Neuron (in vitro differentiated cells): ENCODE results near the gene BHLHA9.

ENCODE experiments used
- H2AFZ ChIP-seq: one replicate; pipeline ENCODE4 v1.6.1; 2013; ENCODE audit warnings: low read depth, mild to moderate bottlenecking, inconsistent platforms, low read length, moderate library complexity
- H3K27me3 ChIP-seq: one replicate; pipeline ENCODE4 v1.6.1; 2013; ENCODE audit warnings: low read length; ENCODE audit not compliant: insufficient read depth
- H3K36me3 ChIP-seq: one replicate; pipeline ENCODE4 v1.6.1; 2013; ENCODE audit warnings: low read length; ENCODE audit not compliant: insufficient read depth
- H3K4me1 ChIP-seq: one replicate; pipeline ENCODE4 v1.6.1; 2013; ENCODE audit warnings: low read length; ENCODE audit not compliant: insufficient read depth
- H3K4me3 ChIP-seq: 2 replicates; pipeline ENCODE4 v1.5.1; 2013; ENCODE audit warnings: mild to moderate bottlenecking, low read length, moderate library complexity
- H3K9me3 ChIP-seq: one replicate; pipeline ENCODE4 v1.6.1; 2013; ENCODE audit warnings: low read length

Gene BHLHA9

GRCh38 chr17:1270210-1271029 lies at the start of gene BHLHA9:
TSS of gene BHLHA9 (plus strand) at chr17:1270444. CDS start at chr17:1270564, 120 bp downstream.
- Histone ChIP-seq H2AFZ (no peak within 1 kb of the TSS), H3K27me3 (peaks cover 15% of the 10 kb centered on the region), H3K9me3 (no peaks in the 10 kb centered on the region), H3K4me3 (no peak within 1 kb of the TSS), H3K36me3 (no peaks in the 10 kb centered on the region), H3K4me1 (peaks cover 11% of the 10 kb centered on the region)

DNA sequence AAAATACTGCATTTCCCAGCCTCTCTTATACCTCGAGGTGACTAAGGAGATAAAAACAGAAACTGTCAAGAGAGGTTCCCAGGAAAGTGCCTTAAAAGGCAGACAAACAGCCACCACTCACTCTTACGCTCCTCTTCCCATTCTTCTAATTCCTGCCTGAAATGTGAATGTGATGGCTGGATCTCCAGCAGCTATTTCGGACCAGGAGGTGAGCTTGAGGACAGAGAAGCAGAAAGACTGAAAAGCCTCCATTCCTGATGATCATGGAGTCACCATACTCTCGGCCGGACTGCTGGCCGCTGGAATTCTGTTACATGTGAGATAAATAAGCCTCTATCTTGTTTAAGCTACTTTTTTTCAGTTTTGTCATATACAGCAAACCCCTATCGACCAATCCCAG lies 49.0 kb upstream of the BHLHA9 start:
- Histone ChIP-seq H3K4me1 (peaks cover 9% of the 10 kb centered on the region), H2AFZ (no peak overlapping the region), H3K9me3 (no peaks in the 10 kb centered on the region), H3K36me3 (no peaks in the 10 kb centered on the region), H3K27me3 (peaks cover 6% of the 10 kb centered on the region), H3K4me3 (no peak overlapping the region)

GRCh38 chr17:1222321-1222720 lies 47.9 kb upstream of the BHLHA9 start:
- Histone ChIP-seq H2AFZ (no peak overlapping the region), H3K27me3 (peaks cover 17% of the 10 kb centered on the region)

GRCh38 chr17:1223662-1224061 lies 46.6 kb upstream of the BHLHA9 start:
- Histone ChIP-seq H3K27me3 (peaks cover 28% of the 10 kb centered on the region), H3K9me3 (peaks cover 3% of the 10 kb centered on the region), H2AFZ (no peak overlapping the region), H3K36me3 (no peaks in the 10 kb centered on the region), H3K4me3 (no peak overlapping the region), H3K4me1 (peaks cover 3% of the 10 kb centered on the region)

More at GRCh38 chr17:1222321-1222720, 47.9 kb upstream of the BHLHA9 start:
- Histone ChIP-seq H3K36me3 (no peaks in the 10 kb centered on the region), H3K4me1 (no peaks in the 10 kb centered on the region), H3K9me3 (no peaks in the 10 kb centered on the region), H3K4me3 (no peak overlapping the region)

- H2AFZ ChIP-seq = no peak overlapping the region
- H3K4me3 ChIP-seq = no peak overlapping the region
- H3K4me1 ChIP-seq = peaks cover 3% of the 10 kb centered on the region
- H3K27me3 ChIP-seq = peaks cover 33% of the 10 kb centered on the region
- peaks cover 3% of the 10 kb centered on the region for H3K9me3 ChIP-seq
- no peaks in the 10 kb centered on the region for H3K36me3 ChIP-seq
These were observed 45.9 kb upstream of the BHLHA9 start for GRCh38 chr17:1224330-1224729.

- Histone ChIP-seq H3K9me3 (peaks cover 4% of the 10 kb centered on the region), H2AFZ (no peak overlapping the region), H3K4me1 (peaks cover 3% of the 10 kb centered on the region), H3K36me3 (no peaks in the 10 kb centered on the region), H3K27me3 (peaks cover 45% of the 10 kb centered on the region), H3K4me3 (no peak overlapping the region)
These were observed 43.9 kb upstream of the BHLHA9 start for GRCh38 chr17:1226308-1226707.

DNA sequence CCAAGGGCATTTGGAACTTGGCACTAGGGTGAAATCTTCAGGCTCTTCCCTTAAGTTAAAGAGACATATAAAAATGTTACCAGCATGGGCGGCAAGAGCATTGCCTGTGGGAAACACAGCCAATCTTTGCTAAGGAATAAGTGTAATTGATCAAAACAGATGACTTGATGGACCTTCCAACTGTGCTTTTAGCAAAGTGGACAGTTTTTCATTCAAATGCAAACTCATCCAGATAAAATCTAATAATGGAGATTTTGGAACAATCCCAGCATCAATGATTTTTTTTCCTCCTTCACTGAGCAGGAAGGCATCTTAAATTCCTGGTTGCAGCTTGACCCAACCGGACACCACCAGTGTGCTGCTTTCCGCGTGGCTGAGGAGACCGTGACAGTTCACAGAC lies 42.9 kb upstream of the BHLHA9 start:
- peaks cover 55% of the 10 kb centered on the region for H3K27me3 ChIP-seq
- no peak overlapping the region for H2AFZ ChIP-seq
- no peaks in the 10 kb centered on the region for H3K36me3 ChIP-seq
- peaks cover 3% of the 10 kb centered on the region for H3K4me1 ChIP-seq
- peaks cover 6% of the 10 kb centered on the region for H3K9me3 ChIP-seq
- no peak overlapping the region for H3K4me3 ChIP-seq

DNA sequence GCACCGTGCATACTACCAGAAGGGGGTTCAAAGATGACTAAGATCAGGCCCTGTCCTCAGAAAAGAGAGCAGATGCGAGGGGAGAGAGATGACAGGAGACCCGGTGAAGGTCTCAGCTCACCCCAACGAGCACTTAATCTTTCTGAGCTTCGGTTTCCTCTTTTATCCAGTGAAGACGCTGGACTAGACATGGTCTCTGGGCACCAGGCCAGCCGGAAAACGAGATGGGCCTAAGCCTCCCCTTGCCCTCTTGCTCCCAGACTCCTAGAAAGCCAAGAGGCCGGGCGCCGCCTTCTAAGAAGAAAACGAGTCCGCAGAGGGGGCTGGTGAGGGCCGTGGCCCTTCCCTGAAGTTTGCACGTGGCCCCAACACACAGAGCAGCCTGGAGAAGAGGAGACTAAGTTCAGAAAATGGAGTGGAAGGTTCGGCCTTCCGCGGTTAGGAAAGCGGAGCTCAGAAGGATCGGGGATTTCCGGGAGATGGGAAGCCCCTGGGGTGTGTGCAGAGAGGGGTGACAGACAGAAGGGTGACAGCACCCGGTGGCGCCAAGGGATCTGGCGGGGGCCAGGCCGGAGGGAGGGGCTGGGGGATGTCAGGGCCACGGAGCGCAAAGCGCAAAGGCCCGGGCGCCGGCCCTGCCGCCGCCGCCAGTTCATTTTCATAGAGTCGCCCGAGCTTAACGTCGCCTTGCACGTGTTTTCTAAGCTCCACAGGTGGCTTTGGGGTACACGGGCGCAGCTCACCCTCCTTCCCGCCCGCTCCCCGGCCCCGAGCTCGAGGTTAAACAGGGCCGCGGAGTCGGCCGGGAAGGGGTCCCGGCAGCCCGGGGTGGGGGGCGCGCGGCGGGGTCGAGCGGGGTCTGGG lies 42.1 kb upstream of the BHLHA9 start:
- H3K4me1 ChIP-seq = peaks cover 3% of the 10 kb centered on the region
- H3K4me3 ChIP-seq = no peak overlapping the region
- no peak overlapping the region for H2AFZ ChIP-seq
- H3K36me3 ChIP-seq = no peaks in the 10 kb centered on the region
- H3K9me3 ChIP-seq = peaks cover 6% of the 10 kb centered on the region
- H3K27me3 ChIP-seq = peaks cover 60% of the 10 kb centered on the region

GRCh38 chr17:1228781-1229348 lies 41.4 kb upstream of the BHLHA9 start:
- H3K4me1 ChIP-seq = peaks cover 3% of the 10 kb centered on the region
- peaks cover 56% of the 10 kb centered on the region for H3K27me3 ChIP-seq
- no peak overlapping the region for H3K4me3 ChIP-seq
- H2AFZ ChIP-seq = peak overlapping the region; percentile 98
- H3K9me3 ChIP-seq = peaks cover 6% of the 10 kb centered on the region
- no peaks in the 10 kb centered on the region for H3K36me3 ChIP-seq

- H3K4me3 ChIP-seq = peak overlapping the region; percentile 29
- H3K36me3 ChIP-seq = no peaks in the 10 kb centered on the region
- H3K27me3 ChIP-seq = peaks cover 56% of the 10 kb centered on the region
These were observed 40.8 kb upstream of the BHLHA9 start for GRCh38 chr17:1229349-1229899.

DNA sequence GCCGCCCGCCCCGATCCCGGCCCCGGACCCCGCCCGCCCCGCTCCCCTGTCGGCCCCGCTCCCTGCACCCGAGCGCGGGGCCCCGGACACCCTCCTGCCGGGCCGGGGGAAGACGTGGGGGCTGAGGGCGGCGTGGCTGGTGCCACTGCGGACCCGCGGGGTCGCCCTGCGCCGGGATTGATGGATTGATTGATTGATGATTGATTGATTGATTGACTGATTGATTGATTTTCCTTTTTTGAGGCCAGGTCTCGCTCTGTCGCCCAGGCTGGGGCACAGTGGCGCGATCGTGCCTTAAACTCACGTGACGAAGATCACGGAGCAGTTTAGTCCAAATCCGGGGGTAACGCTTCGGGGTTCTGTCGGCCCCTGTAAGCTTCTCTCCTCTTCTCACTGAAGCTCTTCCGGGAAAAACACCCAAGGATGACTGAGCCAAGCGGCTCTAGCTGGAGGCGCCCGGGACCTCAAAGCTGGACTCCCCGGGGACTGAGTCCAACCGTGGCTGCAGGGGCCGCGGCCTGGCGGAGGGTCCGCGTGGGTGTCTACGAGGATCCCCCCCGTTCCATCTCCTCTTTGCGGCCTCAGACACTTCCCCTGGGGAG lies 40.2 kb upstream of the BHLHA9 start:
- H3K9me3 ChIP-seq = peaks cover 6% of the 10 kb centered on the region
- peaks cover 56% of the 10 kb centered on the region for H3K27me3 ChIP-seq
- no peak overlapping the region for H2AFZ ChIP-seq
- H3K36me3 ChIP-seq = no peaks in the 10 kb centered on the region
- H3K4me3 ChIP-seq = no peak overlapping the region
- H3K4me1 ChIP-seq = peaks cover 3% of the 10 kb centered on the region

More at GRCh38 chr17:1229349-1229899, 40.8 kb upstream of the BHLHA9 start:
- peak overlapping the region; percentile 98 for H2AFZ ChIP-seq
- H3K4me1 ChIP-seq = peaks cover 3% of the 10 kb centered on the region
- H3K9me3 ChIP-seq = peaks cover 6% of the 10 kb centered on the region

- Histone ChIP-seq H3K36me3 (no peaks in the 10 kb centered on the region), H3K4me1 (peaks cover 3% of the 10 kb centered on the region), H3K27me3 (peaks cover 51% of the 10 kb centered on the region), H2AFZ (no peak overlapping the region), H3K4me3 (no peak overlapping the region), H3K9me3 (peaks cover 6% of the 10 kb centered on the region)
These were observed 38.8 kb upstream of the BHLHA9 start for GRCh38 chr17:1231456-1231855.
